MG63 (cell line): ENCODE results near the gene OLFML3. TPM values are rescaled to one million over a fixed set of nuclear protein-coding genes. Genes with fewer than 3 reads are reported as not detected.

ENCODE experiments used
- DNase-seq: peaks from one replicate; pipeline ENCODE4 v3.0.0-alpha.2; 2020
- H3K27me3 ChIP-seq: fragments of 250-450 bp; sonication (Bioruptor Pico); 2 replicates; pipeline ENCODE4 v1.5.1; 2020; ENCODE audit warnings: mild to moderate bottlenecking, moderate library complexity
- H3K36me3 ChIP-seq: fragments of 250-450 bp; sonication (Bioruptor Pico); 2 replicates; pipeline ENCODE4 v1.5.1; 2020; ENCODE audit warnings: mild to moderate bottlenecking, moderate library complexity
- H3K4me3 ChIP-seq: fragments of 250-450 bp; sonication (Bioruptor Pico); 2 replicates; pipeline ENCODE4 v1.5.1; 2020; ENCODE audit warnings: mild to moderate bottlenecking, moderate library complexity
- H3K9me3 ChIP-seq: fragments of 250-450 bp; sonication (Bioruptor Pico); 2 replicates; pipeline ENCODE4 v1.5.1; 2020; ENCODE audit warnings: mild to moderate bottlenecking, moderate library complexity
- total RNA-seq: library from RNA; depleted of rRNA; stranded (reverse); fragments of >200 nt; shearing (Covaris generic); gene quantifications from 2 replicates; pipeline ENCODE4 v1.2.3, GENCODE V29; 2014; ENCODE audit warnings: low replicate concordance; rRNA removed

OLFML3 gene
- total RNA-seq: 2.2 and 2.7 TPM in 2 replicates

GRCh38 chr1:113978863-113979702 lies at the start of gene OLFML3:
Gene OLFML3 (plus strand): TSS chr1:113979474. CDS start chr1:113979517, 43 bp downstream.
- no peaks in the 10 kb centered on the region for H3K9me3 ChIP-seq
- DNase-seq: peak; percentile 81
- peaks cover 8% of the 10 kb centered on the region for H3K36me3 ChIP-seq
- H3K27me3 ChIP-seq: no peaks in the 10 kb centered on the region
- H3K4me3 ChIP-seq: no peak within 1 kb of the TSS

GRCh38 chr1:113929750-113930498 lies 49.4 kb upstream of the OLFML3 start:
- H3K36me3 ChIP-seq: peaks cover 2% of the 10 kb centered on the region; the same call in 1 of the 2 replicates
- no peaks in the 10 kb centered on the region for H3K9me3 ChIP-seq
- peak overlapping the region; percentile 72 for H3K4me3 ChIP-seq
- DNase-seq: peak; percentile 34
- no peaks in the 10 kb centered on the region for H3K27me3 ChIP-seq

- Histone ChIP-seq H3K27me3 (no peaks in the 10 kb centered on the region), H3K9me3 (no peaks in the 10 kb centered on the region), H3K36me3 (peaks cover 4% of the 10 kb centered on the region; the same call in 1 of the 2 replicates), H3K4me3 (peak overlapping the region; percentile 72)
- peak; percentile 61 for DNase-seq
Measured at GRCh38 chr1:113930499-113931161, 48.6 kb upstream of the OLFML3 start.

- H3K27me3 ChIP-seq: no peaks in the 10 kb centered on the region
- H3K4me3 ChIP-seq: peak overlapping the region; percentile 72
- DNase-seq: no peak
- H3K36me3 ChIP-seq: peaks cover 4% of the 10 kb centered on the region; the same call in 1 of the 2 replicates
- H3K9me3 ChIP-seq: no peaks in the 10 kb centered on the region
Measured at GRCh38 chr1:113931451-113931851, 47.8 kb upstream of the OLFML3 start.

- Histone ChIP-seq H3K4me3 (no peak overlapping the region), H3K9me3 (no peaks in the 10 kb centered on the region), H3K36me3 (peaks cover 4% of the 10 kb centered on the region; the same call in 1 of the 2 replicates), H3K27me3 (no peaks in the 10 kb centered on the region)
- DNase-seq: no peak
Measured at GRCh38 chr1:113934006-113934405, 45.3 kb upstream of the OLFML3 start.

- Histone ChIP-seq H3K36me3 (peaks cover 4% of the 10 kb centered on the region; the same call in 1 of the 2 replicates), H3K9me3 (no peaks in the 10 kb centered on the region), H3K4me3 (no peak overlapping the region), H3K27me3 (no peaks in the 10 kb centered on the region)
- DNase-seq: no peak
Measured at GRCh38 chr1:113934511-113935055, 44.7 kb upstream of the OLFML3 start.

- Histone ChIP-seq H3K4me3 (no peak overlapping the region), H3K9me3 (no peaks in the 10 kb centered on the region), H3K36me3 (peaks cover 5% of the 10 kb centered on the region), H3K27me3 (no peaks in the 10 kb centered on the region)
- DNase-seq: no peak
Measured at GRCh38 chr1:113935176-113935575, 44.1 kb upstream of the OLFML3 start.

GRCh38 chr1:113935970-113936369 lies 43.3 kb upstream of the OLFML3 start:
- DNase-seq: no peak
- Histone ChIP-seq H3K36me3 (peaks cover 13% of the 10 kb centered on the region), H3K4me3 (no peak overlapping the region), H3K9me3 (no peaks in the 10 kb centered on the region), H3K27me3 (no peaks in the 10 kb centered on the region)

GRCh38 chr1:113937146-113937545 lies 42.1 kb upstream of the OLFML3 start:
- Histone ChIP-seq H3K27me3 (no peaks in the 10 kb centered on the region), H3K4me3 (no peak overlapping the region), H3K9me3 (no peaks in the 10 kb centered on the region), H3K36me3 (peaks cover 22% of the 10 kb centered on the region)
- no peak for DNase-seq

- no peaks in the 10 kb centered on the region for H3K27me3 ChIP-seq
- H3K4me3 ChIP-seq: no peak overlapping the region
- peaks cover 30% of the 10 kb centered on the region for H3K36me3 ChIP-seq
- H3K9me3 ChIP-seq: no peaks in the 10 kb centered on the region
- DNase-seq: no peak
Measured at GRCh38 chr1:113938192-113938591, 41.1 kb upstream of the OLFML3 start.

GRCh38 chr1:113940365-113941244 lies 38.7 kb upstream of the OLFML3 start:
- no peak for DNase-seq
- H3K4me3 ChIP-seq: no peak overlapping the region
- peaks cover 45% of the 10 kb centered on the region for H3K36me3 ChIP-seq
- H3K27me3 ChIP-seq: no peaks in the 10 kb centered on the region
- 0 out of 2 replicates have a peak, but pooled peaks cover 4% of the 10 kb centered on the region for H3K9me3 ChIP-seq

GRCh38 chr1:113941245-113941559 lies 38.1 kb upstream of the OLFML3 start:
- peaks cover 49% of the 10 kb centered on the region for H3K36me3 ChIP-seq
- no peaks in the 10 kb centered on the region for H3K27me3 ChIP-seq
- no peak overlapping the region for H3K4me3 ChIP-seq
- 0 out of 2 replicates have a peak, but pooled peaks cover 4% of the 10 kb centered on the region for H3K9me3 ChIP-seq
- DNase-seq: no peak

- Histone ChIP-seq H3K27me3 (no peaks in the 10 kb centered on the region), H3K4me3 (no peak overlapping the region)
- no peak for DNase-seq
Measured at GRCh38 chr1:113942527-113942926, 36.7 kb upstream of the OLFML3 start.

GRCh38 chr1:113943028-113943811 lies 36.1 kb upstream of the OLFML3 start:
- peaks cover 54% of the 10 kb centered on the region for H3K36me3 ChIP-seq
- no peak for DNase-seq
- H3K27me3 ChIP-seq: no peaks in the 10 kb centered on the region
- H3K4me3 ChIP-seq: no peak overlapping the region
- H3K9me3 ChIP-seq: 0 out of 2 replicates have a peak, but pooled peaks cover 4% of the 10 kb centered on the region

More at GRCh38 chr1:113942527-113942926, 36.7 kb upstream of the OLFML3 start:
- Histone ChIP-seq H3K36me3 (peaks cover 54% of the 10 kb centered on the region), H3K9me3 (0 out of 2 replicates have a peak, but pooled peaks cover 4% of the 10 kb centered on the region)

GRCh38 chr1:113945329-113945728 lies 33.9 kb upstream of the OLFML3 start:
- no peak for DNase-seq
- 0 out of 2 replicates have a peak, but pooled peaks cover 4% of the 10 kb centered on the region for H3K9me3 ChIP-seq
- no peak overlapping the region for H3K4me3 ChIP-seq
- H3K36me3 ChIP-seq: peaks cover 57% of the 10 kb centered on the region
- no peaks in the 10 kb centered on the region for H3K27me3 ChIP-seq
